ENCODE measurements around the gene LHB. TPM values are rescaled to one million over a fixed set of nuclear protein-coding genes. Genes with fewer than 3 reads are reported as not detected.
"Not testable (repeated sequence)": the region's sequence is repeated elsewhere in the genome, so short reads cannot be mapped to it uniquely, and the experiment has no call there.

LHB gene
- total RNA-seq, 1 experiment from 2014 or later = 1.6 TPM

- Histone ChIP-seq H3K9me3 (ENCODE audit: insufficient read depth, low read depth) (no peaks in the 10 kb centered on the region), H3K4me1 (replicated peaks; ENCODE audit: insufficient read depth) (peaks cover 9% of the 10 kb centered on the region; the same call in 1 of the 2 replicates), H2AFZ (no peak overlapping the region), H3F3A (ENCODE audit: insufficient read depth, low read depth) (peaks cover 18% of the 10 kb centered on the region), H3K27me3 (ENCODE audit: insufficient read depth, low read depth) (no peaks in the 10 kb centered on the region), H3K27ac (no peak overlapping the region), H3K4me3 (no peak overlapping the region), H4K20me1 (ENCODE audit: insufficient read depth) (no peaks in the 10 kb centered on the region), H3K4me2 (no peak overlapping the region), H3K79me2 (ENCODE audit: low read depth) (no peaks in the 10 kb centered on the region), H3K9me2 (ENCODE audit: insufficient read depth) (no peaks in the 10 kb centered on the region), H3K36me3 (ENCODE audit: low read depth) (no peaks in the 10 kb centered on the region)
- TF ChIP-seq EZH2 (IDR thresholded peaks at IDR 0.05; ENCODE audit: low read depth) (no peak), CTCF (conservative IDR thresholded peaks at IDR 0.05) (no peak)
- CTCF ChIA-PET = interaction anchor here (0.7 kb wide), 1 partner anchor 97 kb away, joined by 3 read pairs; no protein-coding TSS in a partner anchor
- no peak for DNase-seq
- intact Hi-C loops (cut with micrococcal nuclease; ENCODE audit: unreplicated experiment) = no loop called here
- BruUV-seq (replicated peaks) = no TSS peak
- POLR2A ChIA-PET (ENCODE audit: unreplicated experiment) = interaction anchor here (0.6 kb wide), 1 partner anchor 106 kb away, joined by 6 read pairs; no protein-coding TSS in a partner anchor
These were observed 4.3 kb upstream of the LHB start for GRCh38 chr19:49020931-49021895.

DNA sequence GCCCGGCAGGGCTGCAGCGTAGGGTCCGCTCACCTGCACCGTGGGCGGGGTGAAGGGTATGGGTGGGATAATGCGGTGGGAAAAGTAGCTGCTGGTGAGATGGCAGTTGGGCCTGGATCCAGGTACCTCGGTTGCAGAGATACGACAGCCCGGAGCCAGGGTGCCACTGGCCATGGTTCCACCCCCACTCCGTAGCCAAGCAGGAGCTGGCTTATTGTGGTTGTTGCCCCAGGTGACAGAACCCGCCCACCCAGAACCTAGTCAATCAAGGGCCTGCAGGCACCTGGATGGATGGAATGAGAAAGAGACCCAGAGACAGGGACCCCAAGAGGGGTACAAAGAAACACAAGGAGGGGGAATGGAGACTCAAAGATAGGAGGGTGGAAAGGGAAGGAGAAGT, 3.5 kb upstream of the LHB start:
- H3K36me3 ChIP-seq (ENCODE audit: low read depth) = 0 out of 2 replicates have a peak, but pooled peaks cover 2% of the 10 kb centered on the region
- H3K27ac ChIP-seq = no peak overlapping the region
- H4K20me1 ChIP-seq (ENCODE audit: insufficient read depth) = no peaks in the 10 kb centered on the region
- no peak for TF ChIP-seq CTCF (conservative IDR thresholded peaks at IDR 0.05)
- no peak for TF ChIP-seq EZH2 (IDR thresholded peaks at IDR 0.05; ENCODE audit: low read depth)
- H2AFZ ChIP-seq = no peak overlapping the region
- no peak overlapping the region for H3K4me2 ChIP-seq
- H3K4me1 ChIP-seq (replicated peaks; ENCODE audit: insufficient read depth) = peaks cover 9% of the 10 kb centered on the region; the same call in 1 of the 2 replicates
- intact Hi-C loops (cut with micrococcal nuclease; ENCODE audit: unreplicated experiment) = no loop called here
- CTCF ChIA-PET = interaction anchor here (0.6 kb wide), 1 partner anchor 456 kb away, joined by 3 read pairs; no protein-coding TSS in a partner anchor
- no peaks in the 10 kb centered on the region for H3K27me3 ChIP-seq (ENCODE audit: insufficient read depth, low read depth)
- H3K79me2 ChIP-seq (ENCODE audit: low read depth) = no peaks in the 10 kb centered on the region
- no TSS peak for BruUV-seq (replicated peaks)
- H3K9me3 ChIP-seq (ENCODE audit: insufficient read depth, low read depth) = no peaks in the 10 kb centered on the region
- POLR2A ChIA-PET (ENCODE audit: unreplicated experiment) = no interaction called here
- H3K4me3 ChIP-seq = no peak overlapping the region
- peaks cover 23% of the 10 kb centered on the region for H3F3A ChIP-seq (ENCODE audit: insufficient read depth, low read depth)
- DNase-seq = no peak
- no peaks in the 10 kb centered on the region for H3K9me2 ChIP-seq (ENCODE audit: insufficient read depth)

GRCh38 chr19:49019242-49019932, 2.5 kb upstream of the LHB start:
- Histone ChIP-seq H3K4me2 (peak overlapping the region; percentile 81), H3K36me3 (ENCODE audit: low read depth) (peaks cover 7% of the 10 kb centered on the region; the same call in 1 of the 2 replicates), H2AFZ (peak overlapping the region; percentile 30; the same call in 1 of the 2 replicates), H4K20me1 (ENCODE audit: insufficient read depth) (no peaks in the 10 kb centered on the region), H3K9me3 (ENCODE audit: insufficient read depth, low read depth) (no peaks in the 10 kb centered on the region), H3F3A (ENCODE audit: insufficient read depth, low read depth) (peaks cover 29% of the 10 kb centered on the region), H3K9me2 (ENCODE audit: insufficient read depth) (no peaks in the 10 kb centered on the region), H3K79me2 (ENCODE audit: low read depth) (no peaks in the 10 kb centered on the region), H3K4me3 (peak overlapping the region; percentile 48; the same call in 1 of the 2 replicates), H3K27me3 (ENCODE audit: insufficient read depth, low read depth) (no peaks in the 10 kb centered on the region), H3K27ac (no peak overlapping the region), H3K4me1 (replicated peaks; ENCODE audit: insufficient read depth) (peaks cover 9% of the 10 kb centered on the region; the same call in 1 of the 2 replicates)
- TSS peak; percentile 20 for BruUV-seq (replicated peaks)
- ChIA-PET POLR2A (ENCODE audit: unreplicated experiment) (interaction anchor here (0.5 to 1.1 kb wide), 6 partner anchors 56 to 657 kb away, joined by 3 to 10 read pairs (median 5); partner anchors contain the start of gene IZUMO1), CTCF (interaction anchor here (0.6 to 1.4 kb wide), 3 partner anchors 54 to 457 kb away, joined by 3 to 11 read pairs (median 6); partner anchors contain the start of gene ALDH16A1)
- intact Hi-C loops (cut with micrococcal nuclease; ENCODE audit: unreplicated experiment) = loop anchor here (5.0 kb wide), 1 partner anchor 38 kb away; the partner anchor contains the start of gene CGB7
- peak; percentile 64 to 89 for DNase-seq
- TF ChIP-seq CTCF (conservative IDR thresholded peaks at IDR 0.05) (no peak; the same call in 1 of the 2 replicates), EZH2 (IDR thresholded peaks at IDR 0.05; ENCODE audit: low read depth) (no peak)

DNA sequence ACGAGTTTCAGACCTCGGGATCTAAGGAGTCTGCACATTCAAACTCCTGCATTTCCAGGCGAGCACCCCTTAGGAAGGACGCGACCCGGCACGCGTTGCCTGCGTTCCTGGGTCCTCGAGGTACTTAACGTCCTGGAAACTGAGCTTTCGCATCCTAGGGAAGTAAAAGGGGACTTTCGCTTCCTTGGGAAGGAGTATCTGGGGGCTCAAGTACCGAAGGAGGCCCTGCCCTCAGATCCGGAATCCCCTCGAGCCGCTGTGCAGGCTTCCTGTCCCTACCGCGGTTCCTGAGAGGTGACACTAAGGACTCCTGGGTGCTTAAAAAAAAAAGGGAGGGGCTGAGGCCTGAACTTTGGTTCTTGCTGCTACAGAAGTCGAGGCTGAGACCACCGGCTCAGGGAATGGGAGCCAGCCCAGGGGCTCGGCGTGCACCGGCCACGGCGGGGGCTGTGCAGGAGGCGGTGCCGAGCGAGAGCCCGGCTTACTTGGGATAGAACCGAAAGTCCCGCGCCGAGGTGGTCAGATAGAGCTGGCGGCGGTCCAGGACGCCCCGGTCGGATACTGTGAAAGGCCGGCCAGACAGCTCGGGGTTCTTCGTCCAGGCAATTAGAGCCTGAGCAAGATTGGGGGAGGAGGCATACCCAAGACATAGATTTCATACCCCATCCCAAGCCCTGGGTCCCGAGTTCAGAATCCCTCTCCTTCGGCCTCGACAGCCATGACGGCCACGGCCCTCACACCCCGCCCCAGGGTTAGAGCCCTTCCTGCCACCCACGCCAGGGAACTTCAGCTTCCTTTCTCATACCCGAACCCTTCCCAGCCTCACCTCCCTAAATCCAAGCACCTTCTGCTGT, 1.7 kb upstream of the LHB start:
- peak overlapping the region; percentile 81 for H3K4me2 ChIP-seq
- POLR2A ChIA-PET (ENCODE audit: unreplicated experiment) = interaction anchor here (0.5 to 1.1 kb wide), 4 partner anchors 25 to 658 kb away, joined by 3 to 10 read pairs (median 8); partner anchors contain the start of genes IZUMO1 and RUVBL2
- peak overlapping the region; percentile 48; the same call in 1 of the 2 replicates for H3K4me3 ChIP-seq
- not testable (repeated sequence) for H3K79me2 ChIP-seq (ENCODE audit: low read depth); H3K9me3 ChIP-seq (ENCODE audit: insufficient read depth, low read depth); H3K27me3 ChIP-seq (ENCODE audit: insufficient read depth, low read depth); H3K27ac ChIP-seq; H3K4me1 ChIP-seq (replicated peaks; ENCODE audit: insufficient read depth); H3K36me3 ChIP-seq (ENCODE audit: low read depth); H4K20me1 ChIP-seq (ENCODE audit: insufficient read depth); H3K9me2 ChIP-seq (ENCODE audit: insufficient read depth)
- H3F3A ChIP-seq (ENCODE audit: insufficient read depth, low read depth) = peaks cover 29% of the 10 kb centered on the region
- CTCF ChIA-PET = interaction anchor here (0.6 to 1.4 kb wide), 3 partner anchors 23 to 55 kb away, joined by 3 to 11 read pairs (median 8); no protein-coding TSS in a partner anchor
- peak in 1 of 2 experiments; percentile 36 for DNase-seq
- intact Hi-C loops (cut with micrococcal nuclease; ENCODE audit: unreplicated experiment) = loop anchor here (5.0 kb wide), 1 partner anchor 39 kb away; the partner anchor contains the start of gene CGB7
- H2AFZ ChIP-seq = 0 out of 2 replicates have a peak overlapping the region, but pooled peaks have one; percentile 30
- TSS peak; percentile 84 for BruUV-seq (replicated peaks)

Measured in PC-9 (cell line).